Measurements from ENCODE around the gene NDUFA13. TPM values are rescaled to one million over a fixed set of nuclear protein-coding genes. Genes with fewer than 3 reads are reported as not detected.

The NDUFA13 gene
- polyA plus RNA-seq, 1 of the 3 experiments (the other 2 are of a cell fraction), result 1,828 TPM

GRCh38 chr19:19550972-19551852 is 35.2 kb downstream of the NDUFA13 start (continued):
- no peak for TF ChIP-seq CTCF (IDR thresholded peaks at IDR 0.05)
- no peak for TF ChIP-seq RXRA (IDR thresholded peaks at IDR 0.05; ENCODE audit: borderline replicate concordance, low read depth)
- TF ChIP-seq PBX3 (IDR thresholded peaks at IDR 0.05), result no peak
- no peak for TF ChIP-seq EZH2phosphoT487 (IDR thresholded peaks at IDR 0.05; ENCODE audit: borderline replicate concordance, low read depth)
- TF ChIP-seq TAF1 (IDR thresholded peaks at IDR 0.05; ENCODE audit: borderline replicate concordance, low read depth, low read length), result no peak
- TF ChIP-seq TCF12 (IDR thresholded peaks at IDR 0.05), result no peak
- TF ChIP-seq FOSL2 (IDR thresholded peaks at IDR 0.05; ENCODE audit: borderline replicate concordance, low read depth), result no peak
- TF ChIP-seq CHD2 (IDR thresholded peaks at IDR 0.05; ENCODE audit: low read length, partially characterized antibody), result no peak

- ChIA-PET CTCF (interaction anchor here (0.6 to 15.7 kb wide), 8 partner anchors 9 to 92 kb away, joined by 3 to 258 read pairs (median 8); partner anchors contain the start of genes CILP2, GMIP and YJEFN3), POLR2A (no interaction called here)
- H2AFZ ChIP-seq (ENCODE audit: low read depth), result no peak overlapping the region
- H3F3A ChIP-seq (replicated peaks; ENCODE audit: insufficient read depth), result no peaks in the 10 kb centered on the region
- no peaks in the 10 kb centered on the region for H3K79me2 ChIP-seq (ENCODE audit: insufficient read depth)
- WGBS (ENCODE audit: low lambda C conversion rate), result 89% methylated on average over 3 of the region's 14 CpGs
- DNase-seq, result no peak
- H3K9me3 ChIP-seq, result no peaks in the 10 kb centered on the region
- no peak overlapping the region for H3K4me2 ChIP-seq
- no peaks in the 10 kb centered on the region for H3K9me2 ChIP-seq
- H3K27me3 ChIP-seq (ENCODE audit: insufficient read depth), result no peaks in the 10 kb centered on the region
- no peak overlapping the region for H3K27ac ChIP-seq (ENCODE audit: low read depth in 2 of 2, low read length in 1 of 2)
- H3K4me3 ChIP-seq (ENCODE audit: low read depth in 2 of 2, low read length in 1 of 2), result no peak overlapping the region
- H3K4me1 ChIP-seq (ENCODE audit: control insufficient read depth in 1 of 2, insufficient read depth in 2 of 2, low read depth in 1 of 2, low read length in 1 of 2), result peaks cover 0 to 4% of the 10 kb centered on the region in 2 experiments; a peak in 1 of 4 replicates
- no peak overlapping the region for H3K9ac ChIP-seq
- TF ChIP-seq POLR2AphosphoS5 (IDR thresholded peaks at IDR 0.05; ENCODE audit: low read depth, low read length) (no peak), TAF1 (IDR thresholded peaks at IDR 0.05; ENCODE audit: borderline replicate concordance, low read depth, low read length) (no peak), TEAD4 (IDR thresholded peaks at IDR 0.05; ENCODE audit: borderline replicate concordance, insufficient read depth) (no peak), EP300 (IDR thresholded peaks at IDR 0.05; ENCODE audit: borderline replicate concordance in 1 of 2, low read depth in 1 of 2, low read length in 1 of 2) (no peak), JUND (IDR thresholded peaks at IDR 0.05) (no peak), YY1 (IDR thresholded peaks at IDR 0.05; ENCODE audit: low read depth) (no peak), ZBTB33 (IDR thresholded peaks at IDR 0.05; ENCODE audit: borderline replicate concordance, low read depth) (no peak), FOXM1 (IDR thresholded peaks at IDR 0.05; ENCODE audit: low read depth) (no peak), CTCF (IDR thresholded peaks at IDR 0.05) (no peak), RAD21 (IDR thresholded peaks at IDR 0.05; ENCODE audit: low read length) (no peak), TCF12 (IDR thresholded peaks at IDR 0.05) (no peak), ELF1 (IDR thresholded peaks at IDR 0.05) (no peak)
- H3K36me3 ChIP-seq (replicated peaks in 1 of 2; ENCODE audit: control insufficient read depth in 1 of 2, insufficient read depth in 2 of 2, low read length in 1 of 2), result no peaks in the 10 kb centered on the region
- H4K20me1 ChIP-seq (ENCODE audit: insufficient read depth), result no peaks in the 10 kb centered on the region
Measured at GRCh38 chr19:19551853-19552192, 35.8 kb downstream of the NDUFA13 start.

Measured in SK-N-SH (cell line).